Spleen (tissue), 7 donors: Measurements from ENCODE around the gene UBA52.

Experiments used
- CTCF ChIP-seq, 11 experiments: fragments of 200-600 bp in 7 of 11; fragments of 450-650 bp in 4 of 11; sonication (generic) in 4 of 11; IDR thresholded peaks in 8 of 11; conservative IDR thresholded peaks in 3 of 11; 1 replicate in 7 of 11; 2 replicates in 4 of 11; pipeline versions ENCODE4 v1.4.0 to v1.8.0; 2016 to 2021; ENCODE audit warnings: antibody characterized with exemption in 11 of 11, inconsistent platforms in 4 of 11, mild to moderate bottlenecking in 1 of 11
- POLR2A ChIP-seq, 3 donors: fragments of 450-650 bp; IDR thresholded peaks; one replicate each; pipeline ENCODE4 v1.5.1; 2017; ENCODE audit warnings: antibody characterized with exemption in 3 of 3, mild to moderate bottlenecking in 1 of 3
- donor health status: DM: no; HTN: no; CAD: no; lungs with moderate emphysema.
- donor health status: DM: no; HTN: no; CAD: no.
- donor health status: DM: no; HTN: no; CAD: no.

- no peak for TF ChIP-seq CTCF (IDR thresholded peaks at IDR 0.05 in 8 of 11, conservative IDR thresholded peaks at IDR 0.05 in 3 of 11)
- TF ChIP-seq POLR2A (IDR thresholded peaks at IDR 0.05), result no peak
Observed at GRCh38 chr19:18610245-18610555, 38.5 kb downstream of the UBA52 start.
